HTR-8/SVneo (cell line): ENCODE data around the gene CC2D1A.

Experiments
- DNase-seq: peaks from one replicate; pipeline ENCODE4 v3.0.0; 2011; ENCODE audit warnings: low spot score, mixed read lengths; ENCODE audit not compliant: insufficient read length
- FAIRE-seq: peaks from 2 replicates; lab custom pipeline; 2011; peaks lifted over from hg19 to GRCh38; lab: Jason Lieb, UNC

CC2D1A gene

GRCh38 chr19:13875824-13876223, 30.2 kb upstream of the CC2D1A start:
- no peak for FAIRE-seq
- DNase-seq = no peak

GRCh38 chr19:13876834-13877233, 29.2 kb upstream of the CC2D1A start, which contains the start of gene NANOS3:
Gene NANOS3 (plus strand): TSS chr19:13877134. CDS start chr19:13877249, 115 bp downstream.
- FAIRE-seq (no peak), DNase-seq (no peak)

GRCh38 chr19:13877303-13877702, 28.7 kb upstream of the CC2D1A start:
- FAIRE-seq (no peak), DNase-seq (no peak)

GRCh38 chr19:13880059-13881043, 25.6 kb upstream of the CC2D1A start:
- peak; percentile 90 for FAIRE-seq

GRCh38 chr19:13881251-13881691, 24.7 kb upstream of the CC2D1A start:
- no peak for FAIRE-seq
- no peak for DNase-seq

More at GRCh38 chr19:13880059-13881043, 25.6 kb upstream of the CC2D1A start:
- DNase-seq = peak; percentile 98

GRCh38 chr19:13881692-13882418, 24.1 kb upstream of the CC2D1A start:
- DNase-seq = no peak
- FAIRE-seq = no peak

GRCh38 chr19:13882419-13882795, 23.6 kb upstream of the CC2D1A start:
- FAIRE-seq = no peak
- DNase-seq = no peak

GRCh38 chr19:13882836-13883235, 23.2 kb upstream of the CC2D1A start:
- FAIRE-seq (no peak), DNase-seq (no peak)

- FAIRE-seq (no peak), DNase-seq (no peak)
These were observed 22.4 kb upstream of the CC2D1A start for GRCh38 chr19:13883516-13884064.

- DNase-seq (no peak), FAIRE-seq (no peak)
These were observed 21.0 kb upstream of the CC2D1A start for GRCh38 chr19:13884726-13885591.

- DNase-seq (no peak), FAIRE-seq (no peak)
These were observed 20.1 kb upstream of the CC2D1A start for GRCh38 chr19:13885826-13886365.

GRCh38 chr19:13887018-13887436, 19.0 kb upstream of the CC2D1A start:
- FAIRE-seq (no peak), DNase-seq (no peak)

- FAIRE-seq = no peak
- no peak for DNase-seq
These were observed 18.5 kb upstream of the CC2D1A start for GRCh38 chr19:13887517-13887916.

- FAIRE-seq (no peak), DNase-seq (no peak)
These were observed 17.7 kb upstream of the CC2D1A start for GRCh38 chr19:13888281-13888680.

GRCh38 chr19:13890136-13890535, 15.9 kb upstream of the CC2D1A start:
- FAIRE-seq (no peak), DNase-seq (no peak)

GRCh38 chr19:13892870-13893269, 13.1 kb upstream of the CC2D1A start:
- no peak for FAIRE-seq

GRCh38 chr19:13894552-13894951, 11.4 kb upstream of the CC2D1A start:
- DNase-seq (no peak), FAIRE-seq (no peak)

More at GRCh38 chr19:13892870-13893269, 13.1 kb upstream of the CC2D1A start:
- DNase-seq = no peak

- FAIRE-seq (no peak), DNase-seq (no peak)
These were observed 9.8 kb upstream of the CC2D1A start for GRCh38 chr19:13896227-13896626.

GRCh38 chr19:13899393-13899792, 6.6 kb upstream of the CC2D1A start:
- no peak for DNase-seq
- no peak for FAIRE-seq
